ENCODE data around the gene IPO4. TPM values are rescaled to one million over a fixed set of nuclear protein-coding genes. Genes with fewer than 3 reads are reported as not detected.
A peak's percentile ranks its signal among the peaks of the same experiment; 100 is the strongest.

Gene IPO4
- total RNA-seq, 1 donor from 2014 or later: 59.3 TPM

- Histone ChIP-seq H3K27me3 (ENCODE audit: control insufficient read depth, insufficient read depth, low read length) (no peaks in the 10 kb centered on the region), H3K4me3 (ENCODE audit: low read depth, low read length) (peak overlapping the region; percentile 88), H3K36me3 (ENCODE audit: control insufficient read depth, insufficient read depth, low read length) (peaks cover 2% of the 10 kb centered on the region)
- DNase-seq (ENCODE audit: low read depth): no peak
- TF ChIP-seq CTCF (IDR thresholded peaks at IDR 0.05; ENCODE audit: insufficient read depth, low read length, poor library complexity, severe bottlenecking): no peak
Observed at GRCh38 chr14:24136684-24137528, 51.7 kb downstream of the IPO4 start.

GRCh38 chr14:24135834-24136683 lies 52.6 kb downstream of the IPO4 start, which contains the start of gene PSME1:
Gene PSME1, plus strand, starts transcription at chr14:24136194. Its CDS starts 69 bp downstream, at chr14:24136263.
- TF ChIP-seq CTCF (IDR thresholded peaks at IDR 0.05; ENCODE audit: insufficient read depth, low read length, poor library complexity, severe bottlenecking): no peak
- H3K36me3 ChIP-seq (ENCODE audit: control insufficient read depth, insufficient read depth, low read length): peaks cover 2% of the 10 kb centered on the region
- no peak for DNase-seq (ENCODE audit: low read depth)
- peak within 1 kb of the TSS; percentile 88 for H3K4me3 ChIP-seq (ENCODE audit: low read depth, low read length)
- H3K27me3 ChIP-seq (ENCODE audit: control insufficient read depth, insufficient read depth, low read length): no peaks in the 10 kb centered on the region

GRCh38 chr14:24135584-24135833 lies 53.1 kb downstream of the IPO4 start:
- DNase-seq (ENCODE audit: low read depth): no peak
- H3K27me3 ChIP-seq (ENCODE audit: control insufficient read depth, insufficient read depth, low read length): no peaks in the 10 kb centered on the region
- peaks cover 2% of the 10 kb centered on the region for H3K36me3 ChIP-seq (ENCODE audit: control insufficient read depth, insufficient read depth, low read length)
- H3K4me3 ChIP-seq (ENCODE audit: low read depth, low read length): peak overlapping the region; percentile 88
- no peak for TF ChIP-seq CTCF (IDR thresholded peaks at IDR 0.05; ENCODE audit: insufficient read depth, low read length, poor library complexity, severe bottlenecking)

- no peak overlapping the region for H3K4me3 ChIP-seq (ENCODE audit: low read depth, low read length)
- no peak for DNase-seq (ENCODE audit: low read depth)
- TF ChIP-seq CTCF (IDR thresholded peaks at IDR 0.05; ENCODE audit: insufficient read depth, low read length, poor library complexity, severe bottlenecking): no peak
- no peaks in the 10 kb centered on the region for H3K36me3 ChIP-seq (ENCODE audit: control insufficient read depth, insufficient read depth, low read length)
- H3K27me3 ChIP-seq (ENCODE audit: control insufficient read depth, insufficient read depth, low read length): no peaks in the 10 kb centered on the region
Observed at GRCh38 chr14:24133735-24134134, 54.9 kb downstream of the IPO4 start.

- H3K27me3 ChIP-seq (ENCODE audit: control insufficient read depth, insufficient read depth, low read length): no peaks in the 10 kb centered on the region
- no peak overlapping the region for H3K4me3 ChIP-seq (ENCODE audit: low read depth, low read length)
- DNase-seq (ENCODE audit: low read depth): no peak
- TF ChIP-seq CTCF (IDR thresholded peaks at IDR 0.05; ENCODE audit: insufficient read depth, low read length, poor library complexity, severe bottlenecking): no peak
- H3K36me3 ChIP-seq (ENCODE audit: control insufficient read depth, insufficient read depth, low read length): no peaks in the 10 kb centered on the region
Observed at GRCh38 chr14:24132976-24133375, 55.6 kb downstream of the IPO4 start.
